Mucosa of stomach (tissue), 1 donor: Measurements from ENCODE around the gene TRMU.

ENCODE experiments used
- H3K27me3 ChIP-seq: one replicate; pipeline ENCODE4 v1.7.0; 2013; ENCODE audit warnings: mild to moderate bottlenecking, low read length; ENCODE audit not compliant: control insufficient read depth, insufficient read depth
- H3K36me3 ChIP-seq: one replicate; pipeline ENCODE4 v1.7.0; 2013; ENCODE audit warnings: low read length; ENCODE audit not compliant: control insufficient read depth, insufficient read depth
- H3K4me1 ChIP-seq: one replicate; pipeline ENCODE4 v1.7.0; 2013; ENCODE audit warnings: mild to moderate bottlenecking, low read length; ENCODE audit not compliant: control insufficient read depth, insufficient read depth
- H3K4me3 ChIP-seq: one replicate; pipeline ENCODE4 v1.7.0; 2013; ENCODE audit warnings: low read length
- H3K9ac ChIP-seq: one replicate; pipeline ENCODE4 v1.7.0; 2013; ENCODE audit warnings: mild to moderate bottlenecking, low read length, moderate library complexity
- H3K9me3 ChIP-seq: one replicate; pipeline ENCODE4 v1.7.0; 2013; ENCODE audit warnings: mild to moderate bottlenecking, low read length, moderate library complexity; ENCODE audit not compliant: control insufficient read depth
- donor health status: Pancreatic carcinoma.

The TRMU gene

DNA sequence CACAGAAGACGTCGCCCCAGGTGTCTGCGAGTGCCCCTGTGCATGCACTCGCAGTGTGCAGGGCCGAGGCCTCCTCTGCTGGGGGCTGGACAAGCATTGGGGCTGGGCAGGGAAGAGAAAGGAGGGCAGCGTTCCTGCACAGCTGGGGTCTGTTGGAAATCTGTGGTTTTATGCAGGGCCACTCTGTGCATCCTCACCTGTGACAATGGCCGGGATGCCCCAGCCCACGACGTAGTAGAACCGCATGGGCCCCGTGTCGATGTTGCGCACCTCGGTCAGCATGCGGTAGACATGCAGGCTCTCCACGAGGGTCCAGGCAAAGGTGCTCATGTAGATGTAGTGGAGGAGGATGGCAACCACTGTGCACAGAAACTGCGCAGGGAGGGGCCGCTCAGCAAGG, 37.2 kb downstream of the TRMU start:
- no peaks in the 10 kb centered on the region for H3K27me3 ChIP-seq

DNA sequence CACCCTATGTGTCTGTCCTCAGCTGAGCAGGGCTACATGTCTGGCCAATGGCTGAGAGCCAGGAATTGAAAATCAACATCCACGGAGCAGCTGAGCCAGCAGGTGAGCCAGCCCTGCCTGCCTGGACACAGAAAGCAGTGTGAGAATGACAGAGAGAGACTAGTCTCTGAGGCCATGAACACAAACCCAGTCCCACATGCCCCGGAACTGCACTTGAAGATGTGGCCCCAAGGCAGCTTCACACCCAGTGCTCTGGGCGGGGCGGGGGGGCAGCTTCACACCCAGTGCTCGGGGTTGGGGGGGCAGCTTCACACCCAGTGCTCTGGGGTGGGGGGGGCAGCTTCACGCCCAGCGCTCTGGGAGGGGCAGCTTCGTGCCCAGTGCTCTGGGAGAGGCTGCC, 37.6 kb downstream of the TRMU start:
- Histone ChIP-seq H3K27me3 (no peaks in the 10 kb centered on the region), H3K9me3 (no peaks in the 10 kb centered on the region), H3K9ac (no peak overlapping the region), H3K4me3 (no peak overlapping the region), H3K36me3 (no peaks in the 10 kb centered on the region), H3K4me1 (peaks cover 73% of the 10 kb centered on the region)

More for the DNA sequence above, 37.2 kb downstream of the TRMU start:
- Histone ChIP-seq H3K9me3 (no peaks in the 10 kb centered on the region), H3K36me3 (no peaks in the 10 kb centered on the region), H3K9ac (no peak overlapping the region), H3K4me1 (peaks cover 69% of the 10 kb centered on the region), H3K4me3 (no peak overlapping the region)

DNA sequence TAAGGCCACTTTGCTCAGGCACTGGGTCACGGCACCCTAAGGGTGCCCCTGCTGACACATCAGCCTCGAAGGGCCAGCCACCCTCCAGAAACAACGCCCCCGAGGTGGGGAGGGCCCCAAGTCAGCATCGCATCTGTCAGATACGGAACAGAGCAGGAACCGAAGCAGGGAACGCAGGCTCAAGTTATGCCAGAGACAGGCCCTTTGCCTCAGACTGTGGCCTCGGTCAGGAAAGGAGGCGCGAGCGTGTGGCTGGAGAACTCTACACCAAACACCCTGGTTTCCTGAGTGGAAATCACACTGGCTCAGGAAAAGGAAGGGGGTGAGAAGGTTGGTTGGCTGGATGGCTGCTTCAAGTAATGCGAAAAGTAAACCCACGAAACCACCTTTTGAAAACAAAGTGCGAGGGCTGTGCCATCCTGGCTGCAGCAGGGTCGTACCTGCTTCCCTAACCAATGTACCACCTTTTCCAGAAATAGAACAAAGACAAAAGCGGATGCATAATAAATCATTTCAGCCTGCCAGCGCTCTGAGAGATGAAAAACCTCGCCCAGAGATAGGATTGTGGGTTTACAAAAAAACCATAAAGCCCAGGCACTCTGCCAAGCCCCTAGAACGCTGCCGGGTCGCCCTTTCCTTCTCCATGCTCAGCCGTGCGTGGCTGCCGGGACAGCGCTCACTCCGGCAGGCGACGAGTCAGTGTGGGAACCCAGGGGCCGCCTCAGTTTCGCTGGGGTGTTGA, 38.6 kb downstream of the TRMU start:
- Histone ChIP-seq H3K4me3 (no peak overlapping the region), H3K9me3 (no peaks in the 10 kb centered on the region), H3K36me3 (no peaks in the 10 kb centered on the region), H3K9ac (peak overlapping the region; percentile 35), H3K4me1 (peaks cover 83% of the 10 kb centered on the region), H3K27me3 (no peaks in the 10 kb centered on the region)

DNA sequence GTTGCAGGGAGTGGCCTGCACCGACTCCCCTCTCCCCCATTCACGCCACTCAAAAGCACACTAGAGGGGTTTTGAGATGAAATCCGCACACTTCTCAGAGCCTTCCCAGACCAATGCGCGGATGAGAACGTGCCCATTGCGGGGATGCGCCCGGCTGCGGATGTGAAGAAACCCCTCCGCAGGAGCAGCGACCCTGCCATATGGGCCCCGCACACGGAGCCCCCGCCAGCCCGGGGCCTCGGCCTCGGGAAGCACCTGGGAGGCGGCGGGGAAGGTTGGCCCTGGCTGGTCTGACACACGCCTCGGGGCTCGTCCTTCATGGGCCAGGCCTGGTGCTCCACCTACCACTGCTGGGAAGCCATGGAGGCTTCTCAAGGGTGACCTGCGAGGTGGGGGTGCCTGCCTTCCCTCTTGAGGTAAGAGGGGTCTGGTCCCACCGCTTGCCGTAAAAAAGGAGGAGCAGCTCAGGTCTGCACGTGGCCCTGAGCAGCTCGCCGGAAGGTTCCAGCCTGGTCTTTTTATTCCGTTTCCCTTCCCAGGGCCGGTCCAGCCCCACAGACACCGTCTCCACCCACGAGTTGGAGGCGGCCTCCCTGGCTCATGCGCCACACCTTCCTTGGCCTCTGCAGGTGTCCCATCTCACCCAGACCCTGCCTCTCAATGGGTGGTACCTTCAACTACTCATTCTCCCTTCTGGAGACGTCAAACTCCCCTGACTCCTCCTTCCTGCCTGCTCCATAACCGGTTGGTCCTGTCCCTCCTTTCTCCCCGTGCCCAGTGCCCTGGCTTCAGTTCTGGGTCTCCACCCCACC, 39.4 kb downstream of the TRMU start:
- Histone ChIP-seq H3K4me1 (peaks cover 86% of the 10 kb centered on the region), H3K27me3 (no peaks in the 10 kb centered on the region), H3K4me3 (no peak overlapping the region), H3K9me3 (no peaks in the 10 kb centered on the region), H3K36me3 (no peaks in the 10 kb centered on the region), H3K9ac (peak overlapping the region; percentile 29)

DNA sequence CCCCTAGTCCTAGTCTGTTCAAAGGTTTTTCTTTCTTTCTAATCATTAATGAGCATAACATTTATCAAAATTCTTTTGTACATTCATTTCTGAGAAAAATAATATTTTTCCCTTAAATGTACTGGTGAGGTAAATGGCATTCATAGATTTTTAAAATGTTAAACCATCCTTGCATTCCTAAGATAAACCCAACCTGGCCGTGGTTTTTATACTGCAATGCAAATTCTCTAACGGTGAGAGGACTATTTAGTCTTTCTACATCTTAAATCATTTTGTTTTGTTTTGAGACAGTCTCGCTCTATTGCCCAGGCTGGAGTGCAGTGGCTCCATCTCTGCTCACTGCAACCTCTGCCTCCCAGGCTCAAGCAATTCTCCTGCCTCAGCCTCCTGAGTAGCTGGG, 40.6 kb downstream of the TRMU start:
- H3K4me1 ChIP-seq, result peaks cover 85% of the 10 kb centered on the region

DNA sequence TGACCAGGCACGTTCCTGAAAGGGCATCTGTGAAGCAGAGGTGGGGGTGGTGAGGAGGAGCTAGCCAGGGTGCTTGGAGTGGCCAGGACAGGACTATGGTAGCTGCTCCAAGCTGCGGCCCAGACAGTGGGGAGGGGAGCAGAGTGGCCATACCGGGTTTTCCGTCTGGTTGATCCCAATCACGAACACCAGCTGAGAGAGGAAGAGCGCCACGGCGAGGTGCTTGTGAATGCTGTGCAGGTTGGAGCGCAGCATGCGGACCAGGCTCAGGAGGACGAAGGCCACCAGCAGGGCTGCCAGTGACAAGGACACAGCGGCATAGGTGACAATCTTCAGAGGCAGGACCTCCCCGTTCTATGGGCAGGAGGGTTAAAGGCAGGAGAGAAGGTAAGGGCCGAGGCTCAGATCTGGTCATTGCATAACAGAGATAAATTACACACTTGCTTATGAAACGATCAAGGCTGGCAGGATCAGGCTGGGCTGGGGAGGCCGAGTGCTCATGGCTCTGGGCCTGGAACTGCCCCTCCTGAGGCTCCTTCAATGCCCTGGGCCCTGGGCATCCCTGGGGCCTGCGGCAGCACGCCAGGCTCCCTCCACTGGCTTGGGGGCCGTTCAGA, 41.5 kb downstream of the TRMU start:
- no peaks in the 10 kb centered on the region for H3K27me3 ChIP-seq
- H3K9me3 ChIP-seq, result no peaks in the 10 kb centered on the region
- H3K4me1 ChIP-seq, result peaks cover 81% of the 10 kb centered on the region
- H3K4me3 ChIP-seq, result no peak overlapping the region
- peak overlapping the region; percentile 48 for H3K9ac ChIP-seq
- no peaks in the 10 kb centered on the region for H3K36me3 ChIP-seq

More for the DNA sequence above, 40.6 kb downstream of the TRMU start:
- no peaks in the 10 kb centered on the region for H3K36me3 ChIP-seq
- no peak overlapping the region for H3K9ac ChIP-seq
- no peaks in the 10 kb centered on the region for H3K9me3 ChIP-seq
- H3K4me3 ChIP-seq, result no peak overlapping the region
- no peaks in the 10 kb centered on the region for H3K27me3 ChIP-seq

DNA sequence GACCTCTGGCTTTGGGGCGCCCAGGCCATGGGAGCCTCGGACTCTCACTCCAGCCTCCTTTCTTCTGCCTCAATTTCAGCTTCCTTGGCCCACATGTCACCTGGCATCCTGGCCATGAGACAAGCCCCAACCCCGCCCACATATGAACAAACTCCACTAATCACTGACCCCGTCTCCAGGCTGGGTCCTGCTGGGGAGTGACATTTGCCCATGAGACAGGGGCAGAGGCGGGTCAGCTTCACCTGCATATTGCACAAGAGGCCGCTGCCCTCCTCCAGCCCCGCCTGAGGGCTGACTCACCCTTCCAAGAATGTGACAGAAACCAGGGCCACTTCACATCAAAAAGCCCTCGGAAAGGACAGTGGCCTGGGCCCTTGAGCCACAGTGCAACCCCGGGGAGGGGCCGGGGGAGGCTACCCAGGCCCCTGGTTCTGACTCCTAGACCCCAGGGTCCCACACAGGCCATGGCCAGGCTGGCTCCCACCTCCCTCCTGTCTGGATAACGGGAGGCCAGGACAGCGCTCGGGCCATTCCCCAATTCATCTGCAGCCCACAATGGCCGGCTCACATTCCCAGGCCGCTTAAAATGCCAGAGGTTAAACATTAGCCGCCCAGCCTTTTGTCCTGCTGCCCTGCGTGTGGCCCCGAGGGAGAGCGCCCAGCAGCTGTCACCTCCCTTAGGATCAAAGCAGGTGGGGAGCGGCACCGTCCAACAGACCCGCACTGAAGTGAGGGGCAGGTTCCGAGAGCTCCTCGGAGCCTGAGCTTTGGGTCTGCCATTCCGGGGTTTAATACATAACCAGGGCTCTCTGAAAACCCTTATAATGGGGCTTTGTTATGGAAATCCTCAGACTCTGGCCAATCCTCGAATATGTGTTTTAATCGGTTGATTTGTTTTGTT, 42.3 kb downstream of the TRMU start:
- H3K4me1 ChIP-seq, result peaks cover 76% of the 10 kb centered on the region
- no peaks in the 10 kb centered on the region for H3K27me3 ChIP-seq
- no peaks in the 10 kb centered on the region for H3K36me3 ChIP-seq
- H3K9ac ChIP-seq, result peak overlapping the region; percentile 48
- H3K4me3 ChIP-seq, result no peak overlapping the region
- no peaks in the 10 kb centered on the region for H3K9me3 ChIP-seq

DNA sequence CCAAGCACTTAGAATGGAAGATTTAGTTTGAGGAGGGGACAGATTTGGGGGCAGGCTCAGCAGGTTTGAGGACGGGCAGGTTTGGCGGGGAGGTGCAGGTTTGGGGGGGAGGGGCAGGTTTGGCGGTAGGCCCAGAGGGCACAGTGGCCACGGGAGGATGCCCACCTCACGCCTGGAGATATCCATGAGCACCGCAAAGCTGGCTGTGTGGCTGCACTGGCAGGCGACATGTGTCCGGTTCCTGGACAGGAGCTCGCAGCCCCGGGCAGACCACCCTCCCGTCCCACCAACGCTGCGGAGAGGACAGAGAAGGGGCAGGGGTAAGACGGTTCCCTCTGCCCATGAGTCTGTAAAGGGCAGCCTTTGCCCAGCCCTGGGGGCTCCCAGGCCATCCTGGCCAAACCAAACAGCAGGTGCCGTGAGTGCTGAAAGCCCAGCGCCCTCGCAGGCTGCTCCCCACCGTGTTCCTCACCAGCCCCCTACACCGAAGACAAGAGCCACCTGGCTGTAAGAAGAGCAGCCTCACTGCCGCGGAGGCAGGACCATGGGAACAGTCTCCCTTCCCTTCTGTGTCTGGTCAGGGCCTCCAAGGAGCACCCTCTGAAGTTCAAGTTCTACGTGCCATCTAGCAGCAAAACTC, 43.0 kb downstream of the TRMU start:
- Histone ChIP-seq H3K4me3 (no peak overlapping the region), H3K4me1 (peaks cover 71% of the 10 kb centered on the region), H3K9ac (no peak overlapping the region), H3K27me3 (no peaks in the 10 kb centered on the region), H3K9me3 (no peaks in the 10 kb centered on the region), H3K36me3 (no peaks in the 10 kb centered on the region)

DNA sequence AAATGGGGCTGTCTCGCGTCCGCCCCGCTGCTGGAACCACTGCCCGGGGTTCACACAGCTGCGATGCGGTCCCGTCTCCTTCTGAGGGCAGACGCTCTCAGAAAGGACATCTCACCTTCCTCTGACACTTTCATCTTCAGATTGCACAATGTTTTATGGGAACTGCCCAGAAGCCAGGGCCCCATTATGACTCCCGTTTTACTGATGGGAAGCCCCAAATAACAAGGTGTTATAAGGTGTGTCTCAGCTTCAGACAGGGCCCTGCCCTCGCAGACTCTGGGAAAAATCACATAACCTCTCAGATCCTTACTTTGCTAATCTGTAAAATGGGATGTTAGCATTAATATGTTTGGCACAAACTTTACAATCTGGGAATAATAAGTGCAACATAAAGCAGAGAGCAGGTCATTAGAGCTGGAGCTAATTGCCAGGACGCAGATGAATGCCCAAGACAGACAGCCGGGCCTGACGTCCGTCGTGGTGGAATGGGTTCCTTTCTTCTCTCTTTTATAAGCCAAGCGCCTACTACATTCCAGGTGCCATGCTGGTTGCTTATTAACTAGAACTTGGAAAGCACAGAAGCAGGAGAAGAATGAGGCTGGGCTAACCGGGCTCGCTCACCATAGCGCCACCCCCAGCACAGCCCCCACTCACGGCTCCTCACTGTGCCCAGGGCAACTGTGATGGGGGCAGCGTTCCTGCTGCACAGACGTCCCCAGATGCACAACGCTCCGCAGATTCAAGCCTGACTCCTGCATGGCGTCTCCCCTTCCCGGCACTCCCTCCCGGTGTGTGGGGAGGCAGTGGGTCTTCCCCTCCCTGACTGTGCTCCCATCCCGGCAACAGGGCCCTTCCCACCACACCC, 43.8 kb downstream of the TRMU start:
- H3K4me1 ChIP-seq, result peaks cover 63% of the 10 kb centered on the region
- H3K4me3 ChIP-seq, result no peak overlapping the region
- H3K9me3 ChIP-seq, result no peaks in the 10 kb centered on the region
- H3K27me3 ChIP-seq, result no peaks in the 10 kb centered on the region
- peak overlapping the region; percentile 18 for H3K9ac ChIP-seq
- H3K36me3 ChIP-seq, result no peaks in the 10 kb centered on the region

DNA sequence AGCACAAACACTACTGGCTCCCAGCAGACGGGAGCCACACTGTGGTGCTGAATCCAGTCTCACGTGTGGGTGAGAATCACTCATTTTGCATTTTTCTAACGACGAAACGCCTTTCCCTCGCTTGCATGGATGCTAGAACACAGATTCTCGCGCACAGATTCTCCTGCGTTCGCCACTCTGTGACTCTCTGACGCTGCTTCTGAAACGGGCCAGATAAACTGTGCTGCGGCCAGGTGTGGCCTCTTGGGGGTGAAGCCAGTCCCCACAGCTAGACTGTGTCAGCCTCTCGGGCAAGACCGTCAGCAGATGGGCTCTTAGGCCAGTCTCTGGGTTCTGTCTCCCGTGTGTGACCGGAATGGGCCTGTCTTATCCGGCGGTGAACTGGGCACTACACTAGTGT, 44.6 kb downstream of the TRMU start:
- Histone ChIP-seq H3K36me3 (no peaks in the 10 kb centered on the region), H3K27me3 (no peaks in the 10 kb centered on the region), H3K9ac (peak overlapping the region; percentile 18), H3K4me1 (peaks cover 56% of the 10 kb centered on the region), H3K9me3 (no peaks in the 10 kb centered on the region), H3K4me3 (no peak overlapping the region)
